ENCODE measurements around the gene ZBTB32.

The ZBTB32 gene

DNA sequence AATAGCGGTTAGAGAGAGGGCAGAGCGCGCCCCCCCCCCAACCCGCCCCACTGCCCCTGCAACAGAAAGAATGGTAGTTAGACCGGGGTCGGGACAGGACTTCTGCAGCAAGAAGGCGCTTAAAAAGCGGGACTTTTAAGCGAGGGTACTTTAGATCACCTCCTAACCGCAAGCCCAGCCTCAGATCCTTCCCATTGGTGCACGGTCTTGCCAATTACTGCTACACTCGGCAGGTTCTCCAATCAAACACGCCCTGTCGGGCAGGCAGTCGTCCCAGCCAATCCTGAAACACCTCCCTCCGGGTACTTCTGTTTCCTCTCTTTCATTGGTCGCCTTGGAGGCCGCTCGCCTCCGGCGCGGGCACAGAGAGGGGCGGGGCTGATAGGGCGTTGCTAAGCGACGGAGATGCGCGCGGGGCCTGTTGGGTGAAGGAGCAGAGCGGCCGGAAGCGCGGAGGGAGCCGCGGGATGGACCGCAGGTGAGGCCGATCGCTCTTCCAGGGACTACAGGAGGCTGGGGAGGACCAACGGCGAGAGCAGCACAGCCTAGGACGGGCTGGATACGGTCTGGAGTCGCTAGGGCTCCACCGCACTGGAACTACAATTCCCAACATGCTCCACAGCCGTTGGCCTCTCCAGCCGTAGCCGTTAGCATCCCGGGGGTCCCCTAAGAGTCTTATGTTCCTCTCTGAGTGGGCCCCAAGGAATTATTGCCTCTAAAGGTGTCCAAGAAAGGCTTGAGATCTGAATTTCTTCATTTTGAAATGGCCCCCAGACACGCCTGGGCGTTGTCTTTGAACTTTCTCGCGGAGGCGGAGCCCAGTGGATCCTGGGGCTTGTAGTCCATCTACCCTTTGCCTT, 53.6 kb downstream of the ZBTB32 start, which contains the start of gene PROSER3:
PROSER3 (plus strand) TSS at position 428 of the 860 bp plus-strand sequence; CDS start at position 468, 40 bp downstream.
- peak within 1 kb of the TSS; percentile 93 to 99 for H3K4me3 ChIP-seq (replicated peaks in 1 of 2; ENCODE audit: low read depth in 2 of 2, low read length in 2 of 2)
- peak; percentile 100 for DNase-seq (ENCODE audit: low read depth in 2 of 2)
- TF ChIP-seq, protein P1, sequence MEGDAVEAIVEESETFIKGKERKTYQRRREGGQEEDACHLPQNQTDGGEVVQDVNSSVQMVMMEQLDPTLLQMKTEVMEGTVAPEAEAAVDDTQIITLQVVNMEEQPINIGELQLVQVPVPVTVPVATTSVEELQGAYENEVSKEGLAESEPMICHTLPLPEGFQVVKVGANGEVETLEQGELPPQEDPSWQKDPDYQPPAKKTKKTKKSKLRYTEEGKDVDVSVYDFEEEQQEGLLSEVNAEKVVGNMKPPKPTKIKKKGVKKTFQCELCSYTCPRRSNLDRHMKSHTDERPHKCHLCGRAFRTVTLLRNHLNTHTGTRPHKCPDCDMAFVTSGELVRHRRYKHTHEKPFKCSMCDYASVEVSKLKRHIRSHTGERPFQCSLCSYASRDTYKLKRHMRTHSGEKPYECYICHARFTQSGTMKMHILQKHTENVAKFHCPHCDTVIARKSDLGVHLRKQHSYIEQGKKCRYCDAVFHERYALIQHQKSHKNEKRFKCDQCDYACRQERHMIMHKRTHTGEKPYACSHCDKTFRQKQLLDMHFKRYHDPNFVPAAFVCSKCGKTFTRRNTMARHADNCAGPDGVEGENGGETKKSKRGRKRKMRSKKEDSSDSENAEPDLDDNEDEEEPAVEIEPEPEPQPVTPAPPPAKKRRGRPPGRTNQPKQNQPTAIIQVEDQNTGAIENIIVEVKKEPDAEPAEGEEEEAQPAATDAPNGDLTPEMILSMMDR (IDR thresholded peaks at IDR 0.05; ENCODE audit: low read depth, low read length) = no peak

DNA sequence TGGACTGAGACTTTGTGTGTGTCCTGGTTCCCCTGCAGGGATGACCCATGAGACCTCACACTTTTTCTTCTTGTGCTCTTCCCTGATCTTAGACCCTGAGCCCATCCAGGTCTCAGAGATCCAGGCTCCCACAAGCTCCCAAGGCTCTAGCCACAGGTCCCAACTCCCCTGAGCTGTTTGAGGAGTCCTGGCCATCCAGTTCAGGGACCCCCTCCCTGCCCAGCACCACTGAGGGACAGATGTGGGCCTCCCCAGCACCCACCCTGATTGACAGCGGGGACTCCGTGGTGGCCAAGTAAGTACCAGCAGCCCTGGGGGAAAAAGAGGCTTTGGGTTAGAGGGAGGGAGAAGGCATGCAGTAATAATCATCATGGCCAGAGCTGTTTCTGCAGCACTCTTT, 55.3 kb downstream of the ZBTB32 start:
- TF ChIP-seq, protein P1 (IDR thresholded peaks at IDR 0.05; ENCODE audit: low read depth, low read length) = no peak
- no peak overlapping the region for H3K4me3 ChIP-seq (replicated peaks in 1 of 2; ENCODE audit: low read depth in 2 of 2, low read length in 2 of 2)
- no peak for DNase-seq (ENCODE audit: low read depth in 2 of 2)

DNA sequence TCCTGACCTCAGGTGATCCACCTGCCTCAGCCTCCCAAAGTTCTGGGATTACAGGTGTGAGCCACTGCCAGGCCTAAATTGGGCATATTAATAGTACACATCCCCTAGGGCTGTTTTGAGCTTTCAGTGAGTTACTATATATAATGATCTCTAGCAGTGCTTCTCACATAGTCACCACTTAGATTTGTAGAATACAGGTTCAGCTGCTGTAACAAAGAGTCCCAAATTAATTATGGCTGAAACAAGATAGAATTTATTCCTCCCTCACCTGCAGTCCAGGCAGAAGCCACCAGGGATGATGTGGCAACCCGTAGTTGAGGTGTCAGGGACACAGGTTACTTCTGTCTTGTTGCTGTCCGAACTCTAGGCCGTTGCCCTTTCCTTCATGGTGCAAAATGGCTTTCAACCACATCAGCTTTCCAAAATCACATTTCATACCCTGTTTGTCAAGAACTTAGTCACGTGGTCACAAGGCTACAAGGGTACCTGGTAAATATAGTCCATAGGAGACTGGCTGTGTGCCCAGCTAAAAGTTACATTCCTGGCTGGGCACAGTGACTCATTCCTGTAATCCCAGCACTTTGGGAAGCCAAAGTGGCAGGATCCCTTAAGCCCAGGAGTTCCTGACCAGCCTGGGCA, 56.5 kb downstream of the ZBTB32 start:
- H3K4me3 ChIP-seq (replicated peaks in 1 of 2; ENCODE audit: low read depth in 2 of 2, low read length in 2 of 2) = no peak overlapping the region
- no peak for DNase-seq (ENCODE audit: low read depth in 2 of 2)
- TF ChIP-seq, protein P1 (IDR thresholded peaks at IDR 0.05; ENCODE audit: low read depth, low read length) = no peak

DNA sequence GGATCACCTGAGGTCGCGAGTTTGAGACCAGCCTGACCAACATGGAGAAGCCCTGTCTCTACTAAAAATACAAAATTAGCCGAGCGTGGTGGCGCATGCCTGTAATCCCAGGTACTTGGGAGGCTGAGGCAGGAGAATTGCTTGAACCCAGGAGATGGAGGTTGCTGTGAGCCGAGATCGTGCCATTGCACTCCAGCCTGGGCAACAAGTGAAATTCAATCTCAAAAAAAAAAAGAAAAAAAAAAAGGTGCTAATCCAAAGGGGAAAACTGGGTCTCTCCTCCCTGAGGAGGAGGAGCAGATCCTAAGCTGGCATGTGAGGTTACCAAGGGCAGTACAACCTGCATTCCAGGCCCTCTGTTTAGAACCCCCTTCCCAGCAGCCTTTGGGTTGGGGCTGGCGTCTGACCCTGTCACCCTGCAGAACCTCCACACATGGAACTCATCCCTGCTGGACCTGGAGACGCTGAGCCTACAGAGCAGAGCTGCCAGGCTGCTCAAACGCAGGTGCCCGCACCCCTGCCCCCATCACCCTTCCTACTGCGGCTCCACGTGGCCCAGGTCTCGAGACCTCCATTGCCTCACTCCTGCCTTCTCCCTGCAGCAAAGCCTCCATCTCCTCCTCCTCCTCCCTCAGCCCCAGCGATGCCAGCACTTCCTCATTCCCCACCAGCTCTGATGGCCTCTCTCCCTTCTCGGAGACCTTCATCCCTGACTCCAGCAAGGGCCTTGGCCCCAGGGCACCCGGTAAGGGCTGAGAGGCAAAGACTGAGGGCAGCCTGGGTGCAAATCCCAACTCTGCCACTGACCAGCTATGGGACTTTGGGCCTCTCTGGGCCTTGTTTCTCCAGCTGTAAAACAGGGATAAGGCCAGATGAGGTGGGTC, 60.3 kb downstream of the ZBTB32 start:
- H3K4me3 ChIP-seq (replicated peaks in 1 of 2; ENCODE audit: low read depth in 2 of 2, low read length in 2 of 2) = no peak overlapping the region
- DNase-seq (ENCODE audit: low read depth in 2 of 2) = no peak
- TF ChIP-seq, protein P1 (IDR thresholded peaks at IDR 0.05; ENCODE audit: low read depth, low read length) = no peak
